ENCODE results near the gene PRR35.
A peak's percentile ranks its signal among the peaks of the same experiment; 100 is the strongest.

Gene PRR35

DNA sequence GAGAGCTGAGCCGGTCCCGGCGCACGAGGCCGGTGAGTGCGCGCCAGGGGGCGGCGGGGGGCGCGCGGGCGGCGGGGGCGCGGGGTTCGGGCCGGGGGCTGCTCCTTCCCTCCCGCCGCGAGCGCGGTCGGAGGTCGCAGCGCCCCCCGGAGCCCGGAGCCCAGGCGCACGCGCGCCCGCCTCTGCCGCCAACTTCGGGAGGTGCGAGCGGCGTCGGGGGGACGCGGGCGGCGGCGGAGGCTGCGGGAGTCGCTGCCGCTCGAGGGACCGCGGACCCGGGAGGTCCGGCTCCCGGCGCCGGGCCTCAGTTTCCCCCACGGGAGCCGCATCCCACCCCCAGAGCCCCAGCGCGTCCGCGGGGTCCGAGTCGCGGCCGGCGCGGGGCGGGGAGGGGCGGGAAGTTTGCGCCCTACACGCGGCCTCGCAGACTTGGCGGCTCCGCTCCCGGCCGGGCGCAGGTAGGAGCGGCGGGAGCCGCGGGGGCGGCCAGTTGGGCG is at the start of gene PRR35:
PRR35 (plus strand) TSS at position 191 of the 497 bp plus-strand sequence. CDS start 2,901 bp downstream, outside the sequence.
- DNase-seq (ENCODE audit: low spot score) = no peak
- FAIRE-seq = no peak

DNA sequence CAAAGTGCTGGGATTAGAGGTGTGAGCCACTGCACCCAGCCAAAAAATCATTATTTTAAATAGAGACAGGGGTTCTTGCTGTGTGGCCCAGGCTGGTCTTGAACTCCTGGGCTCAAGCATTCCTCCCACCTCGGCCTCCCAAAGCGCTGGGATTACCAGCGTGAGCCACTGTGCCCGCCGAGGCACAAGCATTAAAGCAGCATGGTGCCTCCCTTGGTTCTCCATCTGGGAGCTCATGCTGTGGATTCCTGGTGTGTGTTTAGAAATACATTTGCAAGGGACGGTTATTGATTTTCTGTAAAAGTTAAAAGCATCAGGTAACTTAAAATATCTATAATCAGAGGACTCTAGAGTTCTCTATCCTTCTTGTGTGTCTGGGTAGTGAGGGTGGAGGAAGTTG is 47.4 kb upstream of the PRR35 start:
- DNase-seq (ENCODE audit: low spot score) (no peak), FAIRE-seq (no peak)

DNA sequence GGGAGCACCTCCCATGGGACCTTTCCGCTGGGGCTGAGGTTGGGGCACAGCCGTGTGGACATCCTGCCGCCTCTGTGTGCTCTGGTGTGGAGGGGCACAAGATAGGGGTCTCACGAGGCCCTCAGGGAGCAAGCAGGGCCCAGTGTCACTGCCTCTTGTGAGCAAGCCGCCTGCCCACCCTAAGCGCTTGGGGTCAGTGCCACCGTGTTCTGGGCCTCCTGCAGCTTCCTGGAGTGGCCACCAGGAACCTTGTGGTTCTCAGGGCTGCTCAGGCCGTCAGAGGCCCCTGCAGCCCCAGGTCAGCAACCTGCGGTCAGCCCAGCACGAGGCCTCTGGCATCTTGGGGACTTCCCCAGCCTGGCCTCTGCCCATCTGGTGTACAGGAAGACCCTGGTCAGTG is 46.2 kb upstream of the PRR35 start:
- DNase-seq (ENCODE audit: low spot score) (no peak), FAIRE-seq (no peak)

DNA sequence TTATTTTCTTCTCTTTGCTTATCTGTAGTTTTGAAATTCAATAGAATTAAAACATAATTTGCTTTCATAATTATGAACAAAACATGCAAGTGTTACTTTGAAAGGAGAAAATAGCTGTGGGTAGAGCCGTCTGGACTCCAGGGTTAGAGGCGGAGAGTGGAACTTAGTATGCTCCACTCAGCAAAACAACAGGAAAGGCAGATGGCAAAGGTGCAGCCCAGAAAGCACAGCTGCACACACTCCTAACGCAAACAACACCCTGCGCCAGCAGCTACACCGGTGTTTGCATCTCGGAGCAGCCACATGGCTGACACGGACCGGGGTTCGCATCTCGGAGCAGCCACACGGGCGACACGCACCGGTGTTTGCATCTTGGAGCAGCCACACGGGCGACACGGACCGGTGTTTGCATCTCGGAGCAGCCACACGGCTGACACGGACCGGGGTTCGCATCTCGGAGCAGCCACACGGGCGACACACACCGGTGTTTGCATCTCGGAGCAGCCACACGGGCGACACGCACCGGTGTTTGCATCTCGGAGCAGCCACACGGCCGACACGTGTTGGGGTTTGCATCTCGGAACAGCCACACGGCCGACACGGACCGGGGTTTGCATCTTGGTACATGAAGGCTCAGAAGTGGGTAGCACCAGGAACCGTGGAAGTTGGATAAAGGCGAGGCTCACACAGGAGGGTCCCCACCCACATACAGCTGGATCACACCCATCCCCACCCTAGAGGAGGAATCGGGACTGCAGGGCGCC is 44.8 kb upstream of the PRR35 start:
- DNase-seq (ENCODE audit: low spot score) (no peak), FAIRE-seq (peak; percentile 84)

DNA sequence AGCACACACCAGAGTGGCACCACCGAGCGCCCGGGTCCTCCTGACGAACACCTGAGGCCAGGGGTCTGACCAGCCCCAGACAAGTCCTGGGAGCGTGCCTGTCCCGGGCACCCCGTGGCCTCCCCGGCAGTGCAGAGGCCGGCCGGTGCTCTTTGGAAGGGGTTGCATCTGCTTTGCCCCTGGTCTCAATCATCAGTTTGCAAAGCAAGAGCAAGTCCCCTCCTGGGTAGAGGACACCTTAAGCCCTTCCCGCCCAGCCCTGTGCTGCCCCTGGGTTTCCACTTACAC is 44.3 kb upstream of the PRR35 start:
- FAIRE-seq (no peak), DNase-seq (ENCODE audit: low spot score) (no peak)

DNA sequence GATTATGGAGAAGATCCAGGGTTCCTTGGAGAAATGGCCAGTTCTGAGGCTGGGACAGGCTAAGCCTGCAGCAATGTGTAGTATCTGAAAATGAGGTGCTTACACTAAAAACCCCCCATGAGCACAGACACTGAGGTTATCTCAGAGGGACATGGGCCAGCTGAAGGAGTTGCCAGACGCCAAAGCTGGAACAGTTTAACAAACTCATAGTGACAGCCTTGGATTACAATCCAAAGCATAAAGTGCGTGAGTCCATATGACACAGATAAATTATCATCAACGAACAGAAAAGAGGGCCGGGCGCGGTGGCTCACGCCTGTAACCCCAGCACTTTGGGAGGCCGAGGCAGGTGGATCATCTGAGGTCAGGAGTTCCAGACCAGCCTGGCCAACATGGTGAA is 43.9 kb upstream of the PRR35 start:
- DNase-seq (ENCODE audit: low spot score) (no peak), FAIRE-seq (no peak)

DNA sequence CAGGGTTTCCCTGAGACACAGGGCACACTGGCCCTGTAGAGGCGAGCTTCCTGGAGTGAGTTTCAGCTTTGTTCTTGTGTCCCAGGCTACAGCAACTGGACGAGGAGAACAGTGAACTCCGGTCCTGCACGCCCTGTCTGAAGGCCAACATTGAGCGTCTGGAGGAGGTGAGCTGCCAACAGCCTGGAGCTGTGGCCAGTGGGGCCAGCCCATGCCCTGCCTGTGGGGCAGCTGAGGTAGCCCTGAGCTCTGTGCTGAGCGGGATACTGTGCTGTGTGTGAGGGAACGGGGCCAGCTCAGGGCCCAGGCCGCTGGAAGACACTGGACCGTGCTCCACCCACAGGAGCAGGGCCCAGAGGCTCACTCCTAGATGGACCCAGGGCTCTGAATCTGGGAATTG is 41.3 kb upstream of the PRR35 start:
- no peak for FAIRE-seq

DNA sequence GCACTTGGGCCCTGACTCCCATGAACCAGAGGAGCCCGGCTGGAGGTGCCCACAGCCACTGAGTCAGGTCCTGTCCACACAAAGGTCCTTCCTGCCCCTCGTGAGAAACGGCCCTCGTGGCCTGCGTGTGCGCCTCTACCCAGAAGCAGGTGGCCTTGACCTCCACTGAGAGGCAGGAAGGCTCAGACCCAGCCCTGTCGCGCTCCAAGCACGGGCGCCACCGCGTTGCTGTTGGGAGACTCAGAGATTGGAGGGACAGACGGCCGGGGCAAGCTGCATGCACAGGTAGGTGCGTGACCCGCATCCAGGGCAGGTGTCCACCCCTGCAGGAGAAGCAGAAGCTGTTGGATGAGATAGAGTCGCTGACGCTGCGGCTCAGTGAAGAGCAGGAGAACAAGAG is 40.8 kb upstream of the PRR35 start:
- FAIRE-seq (no peak), DNase-seq (ENCODE audit: low spot score) (no peak)

More for the DNA sequence above, 41.3 kb upstream of the PRR35 start:
- no peak for DNase-seq (ENCODE audit: low spot score)

DNA sequence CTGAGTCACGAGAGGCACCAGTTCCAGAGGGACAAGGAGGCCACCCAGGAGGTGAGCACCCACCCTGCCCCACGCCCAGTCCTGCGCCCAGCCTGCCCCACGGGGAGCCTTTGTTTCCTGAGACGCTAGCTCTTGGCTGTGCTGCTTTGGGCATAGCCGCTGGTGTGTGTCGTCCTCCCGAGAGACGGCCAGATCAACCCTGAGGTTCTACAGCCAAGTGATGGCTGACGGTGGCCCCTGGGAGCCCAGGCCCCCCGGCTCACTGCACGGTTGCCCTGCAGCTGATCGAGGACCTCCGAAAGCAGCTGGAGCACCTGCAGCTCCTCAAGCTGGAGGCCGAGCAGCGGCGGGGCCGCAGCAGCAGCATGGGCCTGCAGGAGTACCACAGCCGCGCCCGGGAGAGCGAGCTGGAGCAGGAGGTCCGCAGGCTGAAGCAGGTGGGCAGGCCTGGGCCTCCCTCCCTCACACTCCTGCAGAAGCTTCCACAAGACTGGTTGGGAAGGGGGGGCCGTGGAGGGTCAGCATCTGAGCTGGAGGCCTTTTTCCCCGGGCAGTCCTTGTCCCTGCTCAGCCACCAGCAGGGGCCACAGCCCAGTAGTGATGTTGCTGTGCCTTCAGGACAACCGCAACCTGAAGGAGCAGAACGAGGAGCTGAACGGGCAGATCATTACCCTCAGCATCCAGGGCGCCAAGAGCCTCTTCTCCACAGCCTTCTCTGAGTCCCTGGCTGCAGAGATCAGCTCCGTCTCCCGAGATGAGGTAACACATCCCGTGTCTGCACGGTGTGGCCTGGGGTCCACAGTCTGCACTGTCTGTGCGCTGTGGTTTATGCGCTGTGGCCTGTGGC is 40.1 kb upstream of the PRR35 start:
- DNase-seq (ENCODE audit: low spot score) (no peak), FAIRE-seq (no peak)

DNA sequence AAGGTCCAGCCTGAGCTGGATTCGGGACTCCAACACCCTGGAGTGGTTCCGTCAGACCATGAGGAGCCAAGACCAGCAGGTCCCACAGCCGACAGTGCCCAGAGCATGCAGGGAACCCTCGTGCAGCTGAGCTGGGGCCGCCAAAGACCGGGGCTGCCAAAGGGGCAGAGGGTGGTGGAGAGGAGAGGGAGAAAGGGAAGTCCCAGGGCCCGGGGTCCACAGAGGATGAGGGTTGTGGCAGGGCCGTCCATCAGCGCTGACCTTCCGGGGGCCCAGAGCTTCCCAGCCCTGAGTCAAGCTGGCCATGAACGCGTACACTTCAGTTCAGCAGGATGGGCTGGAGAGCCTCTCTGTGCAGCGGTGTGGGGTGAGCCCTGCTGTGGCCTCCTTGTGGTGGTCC is 39.3 kb upstream of the PRR35 start:
- FAIRE-seq (no peak), DNase-seq (ENCODE audit: low spot score) (no peak)

DNA sequence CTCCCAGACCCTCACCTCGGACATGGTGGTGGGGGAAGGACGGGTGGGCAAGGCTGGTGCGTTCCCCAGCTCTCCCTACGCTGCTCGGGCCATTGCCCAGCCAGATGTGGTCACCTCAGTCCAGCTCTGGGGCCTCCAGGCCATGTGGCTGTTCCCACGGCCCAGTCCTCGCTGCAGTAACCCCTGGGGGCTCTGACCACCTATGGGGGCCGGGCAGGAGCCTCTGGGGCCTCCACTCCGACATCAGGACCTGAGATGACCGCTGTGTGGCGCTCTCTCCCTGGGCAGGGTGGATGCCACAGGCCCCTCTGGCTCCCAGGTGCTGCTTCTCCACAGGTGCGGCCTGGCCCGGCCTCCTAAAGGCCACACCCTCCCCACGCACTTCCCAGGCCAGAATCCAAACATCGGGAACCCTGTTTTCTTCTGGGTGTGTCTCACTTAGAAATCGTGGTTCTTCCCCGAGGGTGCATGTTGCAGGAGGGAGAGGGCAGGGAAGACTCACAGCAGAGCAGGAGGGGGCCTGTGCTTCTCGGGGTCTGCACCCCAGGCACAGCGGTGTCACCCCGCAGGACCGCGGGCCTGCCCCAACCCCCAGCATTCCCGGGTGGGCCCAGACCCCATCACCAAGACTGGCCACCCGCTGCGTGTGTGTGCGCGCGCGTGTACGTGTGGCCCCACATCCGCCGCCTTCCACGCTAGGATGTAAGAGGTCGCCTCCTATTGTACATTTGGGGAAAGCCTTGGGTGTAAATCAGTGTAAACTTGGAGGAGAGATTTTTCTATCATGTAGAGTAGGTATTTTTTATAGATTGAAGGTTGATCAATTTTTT is 38.6 kb upstream of the PRR35 start:
- DNase-seq (ENCODE audit: low spot score) (no peak), FAIRE-seq (no peak)

DNA sequence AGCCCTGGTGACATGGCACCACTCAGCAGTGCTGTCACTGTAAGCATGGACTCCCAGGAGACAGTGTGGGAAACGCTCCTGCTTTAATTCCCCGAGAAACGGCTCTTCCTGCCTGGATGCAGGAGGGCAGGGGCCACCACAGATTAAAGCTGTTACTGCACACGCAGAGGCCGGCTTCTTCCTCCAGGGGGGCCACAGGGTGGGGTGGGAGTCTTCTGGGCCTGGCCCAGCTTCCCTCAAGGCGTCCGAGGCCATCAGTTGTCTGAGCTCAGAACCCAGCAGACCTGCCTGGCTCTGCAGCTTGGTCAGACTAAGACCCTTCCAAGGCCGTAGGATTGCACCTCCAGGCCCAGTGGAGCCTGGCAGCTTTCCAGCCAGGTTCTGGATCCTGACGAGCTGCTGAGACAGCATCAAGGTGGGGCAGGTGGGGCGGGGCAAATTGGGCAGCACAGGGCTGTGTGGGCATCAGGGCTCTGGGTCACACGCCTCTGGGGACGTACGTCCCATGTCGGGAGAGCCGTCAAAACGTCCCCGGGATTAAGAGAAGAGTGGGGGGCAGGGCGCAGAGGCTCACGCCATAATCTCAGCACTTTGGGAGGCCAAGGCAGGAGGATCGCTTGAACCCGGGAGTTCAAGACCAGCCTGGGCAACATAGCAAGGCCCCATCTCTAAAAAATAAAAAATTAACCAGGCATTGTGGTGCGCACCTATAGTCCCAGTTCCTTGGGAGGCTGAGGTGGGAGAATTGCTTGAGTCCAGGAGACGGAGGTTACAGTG is 37.7 kb upstream of the PRR35 start:
- FAIRE-seq = no peak
- DNase-seq (ENCODE audit: low spot score) = no peak

DNA sequence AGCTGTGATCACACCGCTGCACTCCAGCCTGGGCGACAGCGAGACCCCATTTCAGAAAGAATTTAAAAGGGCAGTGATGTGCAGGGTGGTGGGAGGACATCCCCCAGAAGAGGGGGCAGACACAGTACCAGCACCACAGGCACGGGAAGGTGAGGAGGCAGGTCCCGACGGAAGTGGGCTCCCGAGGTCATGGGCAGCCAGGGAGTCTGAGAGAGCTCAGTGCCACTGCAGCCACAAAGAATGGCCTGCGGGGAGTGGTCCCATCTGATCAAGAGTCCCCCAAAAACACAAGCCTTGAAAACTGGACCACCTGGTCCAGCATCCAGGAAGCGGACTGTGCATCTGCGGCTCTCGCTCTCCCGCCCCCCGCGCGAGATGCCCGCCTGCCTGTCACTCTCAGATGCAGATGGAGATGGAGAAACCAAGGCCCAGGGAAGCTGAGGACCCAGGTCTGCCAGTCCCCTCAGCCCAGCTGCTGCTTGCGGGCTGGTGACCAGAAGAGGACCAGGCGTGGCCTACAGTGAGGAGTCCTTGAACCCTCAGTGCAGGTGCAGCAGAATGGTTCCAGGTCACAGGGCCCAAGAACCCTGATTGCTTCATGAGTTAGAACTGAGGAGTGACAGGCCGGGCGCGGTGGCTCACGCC is 37.0 kb upstream of the PRR35 start:
- no peak for FAIRE-seq
- no peak for DNase-seq (ENCODE audit: low spot score)

DNA sequence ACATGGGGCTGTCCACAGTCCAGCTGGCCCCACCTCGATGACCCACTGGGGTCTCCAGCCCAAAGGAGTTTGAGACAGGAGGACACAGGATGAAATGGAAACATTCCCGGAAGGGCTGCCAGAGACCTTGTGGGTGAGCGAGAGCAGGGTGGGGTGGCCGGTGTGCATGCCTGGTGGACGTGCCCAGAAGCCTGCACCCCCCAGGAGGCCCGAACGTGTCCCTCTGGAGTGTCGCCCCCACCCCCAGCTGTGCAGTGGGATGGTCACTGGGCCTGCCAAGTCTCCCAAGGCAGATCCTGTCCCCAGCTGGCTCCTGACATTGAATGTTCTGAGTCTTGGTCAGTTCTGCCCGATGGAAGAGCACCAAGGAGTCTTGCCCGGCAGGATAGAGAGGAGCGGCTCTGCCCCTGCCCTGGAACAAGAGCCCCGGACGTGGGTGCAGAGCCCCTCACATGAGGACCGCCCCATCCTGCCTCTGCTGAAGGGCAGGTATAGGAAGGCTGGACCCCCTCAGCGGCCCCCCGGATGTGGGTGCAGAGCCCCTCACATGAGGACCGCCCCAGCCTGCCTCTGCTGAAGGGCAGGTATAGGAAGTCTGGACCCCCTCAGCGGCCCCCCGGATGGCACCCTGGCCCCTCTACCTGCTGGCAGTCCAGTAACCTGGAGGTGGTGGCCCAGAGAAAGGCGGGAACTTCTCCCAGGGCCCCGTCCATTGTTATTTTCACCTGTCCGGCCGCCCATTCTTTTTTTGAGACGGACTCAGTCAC is 35.7 kb upstream of the PRR35 start:
- DNase-seq (ENCODE audit: low spot score) (no peak), FAIRE-seq (no peak)

DNA sequence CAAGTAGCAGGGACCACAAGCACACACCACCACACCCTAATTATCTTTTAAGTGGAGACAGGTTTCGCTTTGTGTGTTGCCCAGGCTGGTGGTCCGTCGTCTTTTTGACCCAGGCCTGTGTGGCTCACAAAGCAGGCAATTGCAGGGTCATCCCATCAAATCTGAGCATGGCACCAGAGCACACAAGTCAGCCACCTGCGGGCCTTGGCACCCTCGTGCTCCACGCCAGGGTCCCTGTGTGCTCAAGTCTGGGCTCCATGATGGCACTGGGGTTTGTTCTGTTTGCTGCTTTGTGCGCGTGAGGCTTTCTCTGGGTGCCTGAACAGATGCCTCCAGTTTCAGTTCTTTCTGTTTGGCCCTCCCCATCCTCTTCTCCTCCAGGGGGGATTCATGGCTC is 35.1 kb upstream of the PRR35 start:
- FAIRE-seq (no peak), DNase-seq (ENCODE audit: low spot score) (no peak)

DNA sequence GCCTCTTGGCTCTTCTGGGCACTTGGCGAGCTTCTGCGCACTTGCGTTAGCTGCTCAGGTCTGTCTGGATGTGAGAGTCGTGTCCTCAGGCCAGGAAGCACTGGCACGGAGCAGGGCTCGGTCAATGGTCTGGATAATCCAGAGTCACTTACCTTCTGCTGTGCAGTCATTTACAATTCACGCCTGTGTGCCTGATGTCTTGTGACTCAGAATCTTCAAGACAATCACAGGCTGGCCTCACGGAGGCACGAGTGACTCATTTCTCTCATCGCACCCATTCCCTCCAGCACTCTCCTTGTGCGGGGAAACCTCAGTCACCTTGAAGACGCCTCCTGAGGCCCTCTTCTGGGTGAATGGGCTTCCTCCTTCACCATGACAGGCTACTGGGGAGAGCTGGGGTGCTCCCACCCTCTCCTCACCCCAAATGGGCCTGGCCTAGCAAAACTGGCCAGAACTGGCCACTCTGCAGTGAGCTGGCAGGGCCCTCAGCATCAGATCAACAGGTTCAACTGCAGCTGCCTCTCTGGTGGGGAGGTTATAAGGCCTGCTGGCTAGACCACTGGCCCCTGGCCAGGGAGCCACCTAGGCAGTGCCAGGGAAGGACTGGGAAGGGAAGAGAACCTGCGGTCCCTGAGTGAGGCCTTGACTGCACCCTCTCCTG is 34.5 kb upstream of the PRR35 start:
- FAIRE-seq (no peak), DNase-seq (ENCODE audit: low spot score) (peak; percentile 65)

DNA sequence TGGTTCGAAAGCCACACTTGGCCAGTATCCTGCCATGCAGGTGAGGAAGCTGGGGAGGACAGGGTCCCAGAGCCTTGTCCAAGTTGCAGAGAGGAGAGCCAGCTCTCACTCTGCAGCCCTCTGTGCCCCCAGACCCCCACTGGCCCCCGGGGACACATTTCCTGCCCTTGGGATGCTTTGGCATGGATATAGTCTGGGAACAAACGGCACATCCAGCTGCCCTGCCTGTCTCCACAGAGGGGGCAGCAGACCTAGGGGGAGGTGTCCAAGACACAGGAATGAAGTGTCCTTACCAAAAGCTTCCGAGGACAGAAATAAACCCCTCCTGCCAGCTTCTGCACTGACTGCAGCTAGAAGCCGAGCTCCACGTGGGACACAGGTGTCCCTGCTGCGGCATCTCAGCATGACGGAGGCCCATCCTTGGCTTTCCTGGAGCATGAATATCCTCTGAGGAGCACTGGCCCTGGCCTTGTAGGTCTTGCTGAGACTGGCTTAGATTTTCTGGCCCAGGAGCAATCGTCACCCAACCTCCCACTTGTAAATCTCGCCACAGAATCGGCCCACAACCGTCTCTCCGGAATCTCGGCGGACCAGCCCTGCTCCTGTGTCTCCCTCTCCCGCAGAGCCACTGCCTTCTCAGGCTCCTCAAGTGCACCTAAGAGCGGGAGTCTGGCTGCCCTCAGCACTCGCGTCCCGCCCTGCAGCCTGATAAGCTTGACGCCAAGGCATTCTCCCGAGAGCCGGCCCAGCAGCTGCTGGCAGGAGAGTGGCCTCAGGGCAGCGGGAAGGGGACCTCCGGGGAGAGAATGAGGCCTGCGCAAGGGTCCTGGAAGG is 33.8 kb upstream of the PRR35 start:
- FAIRE-seq = no peak
- DNase-seq (ENCODE audit: low spot score) = no peak
